HepG2 (cell line): ENCODE measurements around the gene SCMH1. TPM values are rescaled to one million over a fixed set of nuclear protein-coding genes. Genes with fewer than 3 reads are reported as not detected.

Source experiments
- CBX1 ChIP-seq: IDR thresholded peaks from one replicate; pipeline ENCODE4 v1.6.1; 2016; ENCODE audit warnings: antibody characterized with exemption, low read depth
- CEBPB ChIP-seq: IDR thresholded peaks from 2 replicates; pipeline ENCODE4 v1.6.1; 2011; ENCODE audit warnings: low read depth, low read length, improper control_type of control experiment, borderline replicate concordance
- FOSL2 ChIP-seq: sonication (generic); formaldehyde crosslinking; IDR thresholded peaks from 2 replicates; pipeline ENCODE4 v1.4.0; 2020; ENCODE audit warnings: missing genetic modification reagents
- GATAD2A ChIP-seq: IDR thresholded peaks from 2 replicates; pipeline ENCODE4 v1.6.1; 2016
- HNRNPUL1 ChIP-seq: fragments of 200-400 bp; formaldehyde crosslinking; IDR thresholded peaks from 2 replicates; pipeline ENCODE4 v1.6.1; 2017; ENCODE audit warnings: low read depth, mild to moderate bottlenecking, low read length, moderate library complexity
- HOXA3 ChIP-seq: sonication (generic); formaldehyde crosslinking; IDR thresholded peaks from 2 replicates; pipeline ENCODE4 v1.5.0; 2020; ENCODE audit warnings: missing genetic modification reagents
- HOXA9 ChIP-seq: sonication (generic); formaldehyde crosslinking; IDR thresholded peaks from 2 replicates; pipeline ENCODE4 v1.8.1; 2022; ENCODE audit warnings: missing genetic modification reagents, mild to moderate bottlenecking, moderate library complexity, borderline replicate concordance
- MIER2 ChIP-seq: IDR thresholded peaks from 2 replicates; pipeline ENCODE4 v1.6.1; 2016; ENCODE audit warnings: missing biosample characterization, missing genetic modification reagents
- MXI1 ChIP-seq: IDR thresholded peaks from 3 replicates; pipeline ENCODE4 v1.6.1; 2012; ENCODE audit warnings: low read depth, low read length, inconsistent platforms, borderline replicate concordance
- NR2F1 ChIP-seq, 2 experiments: fragments of 450-650 bp in 1 of 2; formaldehyde crosslinking in 1 of 2; IDR thresholded peaks; 2 replicates each; pipeline versions ENCODE4 v1.5.0 to v1.6.1; 2016 to 2020; ENCODE audit warnings: mild to moderate bottlenecking in 1 of 2, missing compliant biosample characterization in 1 of 2, missing genetic modification reagents in 1 of 2, moderate library complexity in 1 of 2
- REL ChIP-seq: sonication (generic); formaldehyde crosslinking; conservative IDR thresholded peaks from 2 replicates; pipeline ENCODE4 v1.8.0; 2022; ENCODE audit warnings: mild to moderate bottlenecking, missing genetic modification reagents, moderate library complexity
- SMAD1 ChIP-seq: sonication (generic); formaldehyde crosslinking; IDR thresholded peaks from 2 replicates; pipeline ENCODE4 v1.4.0; 2020; ENCODE audit warnings: missing genetic modification reagents, low read depth, mild to moderate bottlenecking, borderline replicate concordance
- SMAD3 ChIP-seq: sonication (generic); formaldehyde crosslinking; IDR thresholded peaks from 2 replicates; pipeline ENCODE4 v1.4.0; 2020; ENCODE audit warnings: missing genetic modification reagents
- SNAPC2 ChIP-seq: sonication (generic); formaldehyde crosslinking; IDR thresholded peaks from 2 replicates; pipeline ENCODE4 v1.8.1; 2022; ENCODE audit warnings: mild to moderate bottlenecking, missing genetic modification reagents
- SP5 ChIP-seq: IDR thresholded peaks from 2 replicates; pipeline ENCODE4 v1.6.1; 2016; ENCODE audit warnings: low read depth, borderline replicate concordance
- ZBTB26 ChIP-seq: IDR thresholded peaks from 2 replicates; pipeline ENCODE4 v1.6.1; 2016; ENCODE audit warnings: missing compliant biosample characterization, missing genetic modification reagents, borderline replicate concordance
- ZBTB39 ChIP-seq: sonication (generic); formaldehyde crosslinking; IDR thresholded peaks from 2 replicates; pipeline ENCODE4 v1.5.0; 2020; ENCODE audit warnings: missing genetic modification reagents
- ZMYM4 ChIP-seq: sonication (generic); formaldehyde crosslinking; IDR thresholded peaks from 2 replicates; pipeline ENCODE4 v1.8.1; 2023; ENCODE audit warnings: mild to moderate bottlenecking, missing genetic modification reagents
- ZNF543 ChIP-seq: sonication (generic); formaldehyde crosslinking; IDR thresholded peaks from 2 replicates; pipeline ENCODE4 v1.4.0; 2020; ENCODE audit warnings: mild to moderate bottlenecking, missing genetic modification reagents
- ZNF605 ChIP-seq: sonication (generic); formaldehyde crosslinking; IDR thresholded peaks from 2 replicates; pipeline ENCODE4 v1.8.0; 2022; ENCODE audit warnings: mild to moderate bottlenecking, missing genetic modification reagents
- ZNF687 ChIP-seq: sonication (generic); formaldehyde crosslinking; IDR thresholded peaks from 2 replicates; pipeline ENCODE4 v1.5.1; 2020; ENCODE audit warnings: mild to moderate bottlenecking, missing genetic modification reagents, moderate library complexity
- ZNF709 ChIP-seq: sonication (generic); formaldehyde crosslinking; IDR thresholded peaks from 2 replicates; pipeline ENCODE4 v1.5.0; 2020; ENCODE audit warnings: mild to moderate bottlenecking, missing genetic modification reagents
- ZSCAN25 ChIP-seq: sonication (generic); formaldehyde crosslinking; IDR thresholded peaks from 2 replicates; pipeline ENCODE4 v1.8.0; 2022; ENCODE audit warnings: mild to moderate bottlenecking, missing genetic modification reagents
- polyA plus RNA-seq, 8 experiments: library from polyadenylated mRNA; depleted of rRNA in 3 of 8; stranded (reverse) in 7 of 8; unstranded in 1 of 8; fragments of >200 nt; fragmentation: Illumina TruSeq in 4 of 8; extraction: Trizol in 4 of 8; gene quantifications; 2 replicates each; pipeline versions ENCODE4 v1.2.1 to v1.2.3, GENCODE V29; 2011 to 2016; ENCODE audit warnings: low read depth in 4 of 8, missing spikeins in 1 of 8, mixed read lengths in 1 of 8; ENCODE audit not compliant: insufficient read depth in 1 of 8
- total RNA-seq, 5 experiments: library from RNA; depleted of rRNA; stranded (reverse); fragments of >200 nt; fragmentation: Illumina TruSeq; extraction: Trizol; gene quantifications; 2 replicates each; pipeline ENCODE4 v1.2.3, GENCODE V29; 2016; ENCODE audit warnings: low read depth in 1 of 5

SCMH1 gene
- total and polyA plus RNA-seq, 2 of the 13 experiments (the other 11 are each of a cell fraction or from before 2014, with no cell fraction given) = 41.8 to 52.6 TPM

- TF ChIP-seq ZNF687 (CRISPR knock-in tag) = no peak
- no peak for TF ChIP-seq HNRNPUL1
- no peak for TF ChIP-seq HOXA3
- no peak for TF ChIP-seq MXI1
- TF ChIP-seq CEBPB = peak; percentile 82
- no peak for TF ChIP-seq HOXA9 (CRISPR knock-in tag)
- TF ChIP-seq CBX1 = no peak
- TF ChIP-seq MIER2 (CRISPR knock-in tag) = no peak
- TF ChIP-seq SP5 (CRISPR knock-in tag) = no peak
- TF ChIP-seq SMAD3 = no peak
- TF ChIP-seq ZNF543 = no peak
- TF ChIP-seq ZBTB26 (CRISPR knock-in tag) = peak; percentile 81; the same call in 1 of the 2 replicates
- TF ChIP-seq ZBTB39 (CRISPR knock-in tag) = no peak
- no peak for TF ChIP-seq ZNF709 (CRISPR knock-in tag)
- no peak for TF ChIP-seq REL
- TF ChIP-seq ZNF605 = no peak
- peak; percentile 69 for TF ChIP-seq FOSL2 (CRISPR knock-in tag)
- no peak for TF ChIP-seq ZSCAN25
- no peak for TF ChIP-seq ZMYM4 (CRISPR knock-in tag)
- TF ChIP-seq SMAD1 (CRISPR knock-in tag) = no peak
- no peak for TF ChIP-seq SNAPC2 (CRISPR knock-in tag)
- no peak for TF ChIP-seq NR2F1 (CRISPR knock-in tag; IDR thresholded peaks at IDR 0.05)
- 0 out of 2 replicates have a peak, but pooled peaks have one; percentile 12 for TF ChIP-seq GATAD2A (CRISPR knock-in tag)
These were observed 132.6 kb downstream of the SCMH1 start (continued) for GRCh38 chr1:41109310-41110197.
